Esophagus muscularis mucosa (tissue), 4 donors: ENCODE results near the gene INO80B. TPM values are rescaled to one million over a fixed set of nuclear protein-coding genes. Genes with fewer than 3 reads are reported as not detected.

Experiments used
- DNase-seq: peaks from one replicate; pipeline ENCODE4 v3.0.0-alpha.2; 2017; ENCODE audit errors: extremely low spot score
- H3K27ac ChIP-seq, 4 donors: fragments of 200-600 bp; sonication (generic); replicated peaks in 1 of 4; 1 replicate in 3 of 4; 2 replicates in 1 of 4; pipeline ENCODE4 v1.5.1; 2016 to 2019; ENCODE audit warnings: mild to moderate bottlenecking in 1 of 4
- H3K27me3 ChIP-seq, 4 donors: fragments of 200-600 bp; sonication (generic); one replicate each; pipeline versions ENCODE4 v1.5.1 to v1.6.0; 2016 to 2019
- H3K36me3 ChIP-seq, 4 donors: fragments of 200-600 bp; sonication (generic); one replicate each; pipeline ENCODE4 v1.5.1; 2016 to 2019
- H3K4me1 ChIP-seq, 4 donors: fragments of 200-600 bp; sonication (generic); one replicate each; pipeline ENCODE4 v1.5.1; 2016 to 2019
- H3K4me3 ChIP-seq, 4 donors: fragments of 200-600 bp; sonication (generic); 1 replicate in 2 of 4; 2 replicates in 2 of 4; pipeline ENCODE4 v1.5.1; 2016 to 2019; ENCODE audit warnings: mild to moderate bottlenecking in 4 of 4, moderate library complexity in 1 of 4
- H3K9me3 ChIP-seq, 4 donors: fragments of 200-600 bp; sonication (generic); 1 replicate in 3 of 4; 2 replicates in 1 of 4; pipeline ENCODE4 v1.5.1; 2016 to 2019
- EP300 ChIP-seq: sonication (generic); formaldehyde crosslinking; IDR thresholded peaks from one replicate; pipeline ENCODE4 v1.6.1; 2017; ENCODE audit warnings: antibody characterized with exemption
- POLR2A ChIP-seq: fragments of 450-650 bp; IDR thresholded peaks from one replicate; pipeline ENCODE4 v1.6.1; 2017; ENCODE audit warnings: antibody characterized with exemption, moderate library complexity, mild to moderate bottlenecking, low read depth
- POLR2AphosphoS5 ChIP-seq, 2 donors: sonication (generic); formaldehyde crosslinking; IDR thresholded peaks; one replicate each; pipeline ENCODE4 v1.6.1; 2017; ENCODE audit warnings: antibody characterized with exemption in 2 of 2
- WGBS: methylation state at CpG from one replicate; pipeline ENCODE4 v1.1.5; 2018; 5-methylcytosine and 5-hydroxymethylcytosine counted together
- intact Hi-C: fragments of 100-400 bp; cut with DNase I; formaldehyde crosslinking; loops from one replicate; pipeline ENCODE4 v1.15.1; 2023
- total RNA-seq, 4 donors: library from RNA; depleted of rRNA; stranded (reverse); fragments of >200 nt; gene quantifications; one replicate each; pipeline versions ENCODE4 v1.1.0 to v1.2.1, GENCODE V29; 2016
- TF ChIP-seq, protein P1 (sequence below), 3 experiments: fragments of 200-600 bp in 2 of 3; fragments of 450-650 bp in 1 of 3; sonication (generic) in 2 of 3; IDR thresholded peaks; one replicate each; pipeline ENCODE4 v1.5.1; 2017 to 2019; ENCODE audit warnings: antibody characterized with exemption in 3 of 3, mild to moderate bottlenecking in 2 of 3, moderate library complexity in 1 of 3

INO80B gene
- total RNA-seq, 4 donors from 2014 or later = 8.7 to 16.6 (median 10.6) TPM

GRCh38 chr2:74472086-74472944 is 17.4 kb downstream of the INO80B start, which contains the start of gene MRPL53:
TSS of gene MRPL53 (minus strand) at chr2:74472680. CDS start at chr2:74472660, 20 bp downstream.
- H3K27me3 ChIP-seq = no peaks in the 10 kb centered on the region
- DNase-seq = peak; percentile 98
- peak within 1 kb of the TSS; percentile 63 to 89 (median 73) for H3K4me3 ChIP-seq
- TF ChIP-seq, protein P1, sequence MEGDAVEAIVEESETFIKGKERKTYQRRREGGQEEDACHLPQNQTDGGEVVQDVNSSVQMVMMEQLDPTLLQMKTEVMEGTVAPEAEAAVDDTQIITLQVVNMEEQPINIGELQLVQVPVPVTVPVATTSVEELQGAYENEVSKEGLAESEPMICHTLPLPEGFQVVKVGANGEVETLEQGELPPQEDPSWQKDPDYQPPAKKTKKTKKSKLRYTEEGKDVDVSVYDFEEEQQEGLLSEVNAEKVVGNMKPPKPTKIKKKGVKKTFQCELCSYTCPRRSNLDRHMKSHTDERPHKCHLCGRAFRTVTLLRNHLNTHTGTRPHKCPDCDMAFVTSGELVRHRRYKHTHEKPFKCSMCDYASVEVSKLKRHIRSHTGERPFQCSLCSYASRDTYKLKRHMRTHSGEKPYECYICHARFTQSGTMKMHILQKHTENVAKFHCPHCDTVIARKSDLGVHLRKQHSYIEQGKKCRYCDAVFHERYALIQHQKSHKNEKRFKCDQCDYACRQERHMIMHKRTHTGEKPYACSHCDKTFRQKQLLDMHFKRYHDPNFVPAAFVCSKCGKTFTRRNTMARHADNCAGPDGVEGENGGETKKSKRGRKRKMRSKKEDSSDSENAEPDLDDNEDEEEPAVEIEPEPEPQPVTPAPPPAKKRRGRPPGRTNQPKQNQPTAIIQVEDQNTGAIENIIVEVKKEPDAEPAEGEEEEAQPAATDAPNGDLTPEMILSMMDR (IDR thresholded peaks at IDR 0.05) = peak in 1 of 3 experiments; percentile 21
- peak; percentile 62 for TF ChIP-seq POLR2A
- TF ChIP-seq POLR2AphosphoS5 (IDR thresholded peaks at IDR 0.05) = peak; percentile 98
- no peak for TF ChIP-seq EP300
- intact Hi-C loops = no loop called here
- peaks cover 20 to 28% (median 26%) of the 10 kb centered on the region in 4 donors for H3K4me1 ChIP-seq
- H3K27ac ChIP-seq = peak within 1 kb of the TSS; percentile 80 to 90 (median 84)
- H3K36me3 ChIP-seq = peaks cover 9 to 31% (median 27%) of the 10 kb centered on the region in 4 donors
- WGBS = under 1% methylated on average over 40 of the region's 66 CpGs
- no peaks in the 10 kb centered on the region for H3K9me3 ChIP-seq

DNA sequence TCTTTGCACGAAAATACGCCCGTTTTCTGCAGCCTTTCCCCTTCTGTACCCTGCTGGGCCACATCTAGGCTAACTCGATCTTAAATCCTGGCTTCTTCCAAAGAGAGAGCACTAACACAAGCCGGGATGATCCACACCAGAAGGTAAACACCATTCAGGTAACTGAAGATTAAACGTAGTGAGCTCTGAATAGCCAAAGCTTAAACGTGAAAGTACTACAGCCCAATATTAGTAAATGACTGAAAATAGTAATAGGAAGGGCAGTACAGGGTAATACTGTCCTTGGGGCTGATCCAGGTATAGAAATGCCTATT is 18.0 kb downstream of the INO80B start:
- intact Hi-C loops = no loop called here
- Histone ChIP-seq H3K27me3 (no peaks in the 10 kb centered on the region), H3K4me1 (peaks cover 20 to 28% (median 26%) of the 10 kb centered on the region in 4 donors), H3K27ac (peak overlapping the region; percentile 80 to 90 (median 84)), H3K9me3 (no peaks in the 10 kb centered on the region), H3K36me3 (peaks cover 9 to 36% (median 30%) of the 10 kb centered on the region in 4 donors), H3K4me3 (peak overlapping the region; percentile 63 to 89 (median 73))
- no peak for DNase-seq
- no peak for TF ChIP-seq EP300
- TF ChIP-seq, protein P1 (IDR thresholded peaks at IDR 0.05) = no peak
- TF ChIP-seq POLR2A = no peak
- WGBS = 12% methylated on average over 7 of the region's 7 CpGs

- H3K4me3 ChIP-seq = no peak overlapping the region
- peaks cover 15 to 49% (median 39%) of the 10 kb centered on the region in 4 donors for H3K36me3 ChIP-seq
- DNase-seq = no peak
- 89% methylated on average over 6 of the region's 6 CpGs for WGBS
- peaks cover 20 to 29% (median 28%) of the 10 kb centered on the region in 4 donors for H3K4me1 ChIP-seq
- H3K27ac ChIP-seq = no peak overlapping the region
- no peaks in the 10 kb centered on the region for H3K9me3 ChIP-seq
- intact Hi-C loops = no loop called here
- no peak for TF ChIP-seq POLR2AphosphoS5 (IDR thresholded peaks at IDR 0.05)
- TF ChIP-seq, protein P1 (IDR thresholded peaks at IDR 0.05) = no peak
- TF ChIP-seq POLR2A = no peak
- no peak for TF ChIP-seq EP300
- no peaks in the 10 kb centered on the region for H3K27me3 ChIP-seq
Observed at GRCh38 chr2:74474481-74474880, 19.6 kb downstream of the INO80B start.

DNA sequence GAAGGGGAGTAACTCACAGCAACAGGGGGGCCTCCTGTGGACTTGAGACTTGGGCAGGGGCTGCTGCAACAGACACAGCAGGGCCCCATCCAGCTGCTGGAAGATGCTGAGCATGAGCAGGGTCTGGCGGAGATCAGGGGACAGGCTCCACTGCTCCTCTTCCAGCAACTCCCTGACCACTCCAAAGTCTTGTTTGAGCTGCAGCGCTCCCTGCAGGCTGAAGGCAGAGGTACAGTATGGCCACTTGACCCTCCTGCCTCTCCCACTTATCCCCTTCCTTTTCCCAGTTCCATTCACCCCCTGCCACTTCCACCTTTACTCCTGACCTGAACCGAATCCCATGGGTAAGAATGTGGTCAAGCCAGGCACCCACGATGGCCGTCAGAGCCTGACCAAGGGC is 20.0 kb downstream of the INO80B start:
- H3K9me3 ChIP-seq = no peaks in the 10 kb centered on the region
- TF ChIP-seq POLR2AphosphoS5 (IDR thresholded peaks at IDR 0.05) = no peak
- TF ChIP-seq, protein P1 (IDR thresholded peaks at IDR 0.05) = peak in 1 of 3 experiments; percentile 11
- WGBS = 83% methylated on average over 5 of the region's 5 CpGs
- DNase-seq = no peak
- H3K4me3 ChIP-seq = no peak overlapping the region
- peaks cover 20 to 33% (median 30%) of the 10 kb centered on the region in 4 donors for H3K4me1 ChIP-seq
- H3K27me3 ChIP-seq = no peaks in the 10 kb centered on the region
- intact Hi-C loops = no loop called here
- peaks cover 18 to 54% (median 43%) of the 10 kb centered on the region in 4 donors for H3K36me3 ChIP-seq
- H3K27ac ChIP-seq = no peak overlapping the region
